SK-N-SH treated with all-trans-retinoic acid at 6 μM for 48 hours (cell line): ENCODE measurements around the gene SLC17A4.
"Not testable (repeated sequence)": the region's sequence is repeated elsewhere in the genome, so short reads cannot be mapped to it uniquely, and the experiment has no call there.

Source experiments
- ATAC-seq: fragments of 200-7000 bp; cut with Tn5 transposase; 3 replicates; pipeline ENCODE4 v1.9.1; 2020; ENCODE audit warnings: mild to moderate bottlenecking, moderate library complexity
- ARNTL ChIP-seq: fragments of 450-650 bp; formaldehyde crosslinking; IDR thresholded peaks from 2 replicates; pipeline ENCODE4 v1.5.0; 2020; ENCODE audit warnings: low read depth, mild to moderate bottlenecking, moderate library complexity, borderline replicate concordance
- BACH2 ChIP-seq: fragments of 250-450 bp; sonication (Bioruptor Pico); IDR thresholded peaks from 2 replicates; pipeline ENCODE4 v1.9.0; 2021; ENCODE audit warnings: mild to moderate bottlenecking, borderline replicate concordance
- ESRRG ChIP-seq: fragments of 250-450 bp; sonication (Bioruptor Pico); IDR thresholded peaks from 2 replicates; pipeline ENCODE4 v1.6.1; 2021; ENCODE audit warnings: mild to moderate bottlenecking
- GLIS3 ChIP-seq: fragments of 250-450 bp; sonication (Bioruptor Pico); IDR thresholded peaks from 2 replicates; pipeline ENCODE4 v1.5.0; 2020; ENCODE audit warnings: mild to moderate bottlenecking, moderate library complexity
- ISL1 ChIP-seq: fragments of 250-450 bp; sonication (Bioruptor Pico); IDR thresholded peaks from 2 replicates; pipeline ENCODE4 v2.1.2; 2022; ENCODE audit warnings: mild to moderate bottlenecking, moderate library complexity
- OSR1 ChIP-seq: fragments of 250-450 bp; sonication (Bioruptor Pico); IDR thresholded peaks from 2 replicates; pipeline ENCODE4 v1.8.0; 2022; ENCODE audit warnings: moderate library complexity, mild to moderate bottlenecking, inconsistent platforms
- PPARA ChIP-seq: fragments of 250-450 bp; sonication (Bioruptor Pico); IDR thresholded peaks from 2 replicates; pipeline ENCODE4 v1.5.0; 2020; ENCODE audit warnings: mild to moderate bottlenecking, borderline replicate concordance
- RARB ChIP-seq: fragments of 250-450 bp; sonication (Bioruptor Pico); IDR thresholded peaks from 2 replicates; pipeline ENCODE4 v1.8.0; 2021; ENCODE audit warnings: mild to moderate bottlenecking, moderate library complexity
- SNAI2 ChIP-seq: fragments of 250-450 bp; sonication (Bioruptor Pico); IDR thresholded peaks from 2 replicates; pipeline ENCODE4 v1.5.0; 2020; ENCODE audit warnings: mild to moderate bottlenecking, moderate library complexity
- TCF4 ChIP-seq: fragments of 250-450 bp; sonication (Bioruptor Pico); IDR thresholded peaks from 2 replicates; pipeline ENCODE4 v1.8.0; 2021; ENCODE audit warnings: mild to moderate bottlenecking, moderate library complexity, borderline replicate concordance
- TOX ChIP-seq: fragments of 250-450 bp; sonication (Bioruptor Pico); IDR thresholded peaks from 2 replicates; pipeline ENCODE4 v1.8.0; 2021; ENCODE audit warnings: mild to moderate bottlenecking, moderate library complexity, borderline replicate concordance
- ZC3H10 ChIP-seq: fragments of 250-450 bp; sonication (Bioruptor Pico); IDR thresholded peaks from 2 replicates; pipeline ENCODE4 v1.5.1; 2021; ENCODE audit warnings: mild to moderate bottlenecking, moderate library complexity
- ZFP3 ChIP-seq: fragments of 250-450 bp; sonication (Bioruptor Pico); IDR thresholded peaks from 2 replicates; pipeline ENCODE4 v1.5.0; 2020; ENCODE audit warnings: mild to moderate bottlenecking, moderate library complexity
- ZFP30 ChIP-seq: fragments of 450-650 bp; formaldehyde crosslinking; IDR thresholded peaks from 2 replicates; pipeline ENCODE4 v1.5.0; 2022; ENCODE audit warnings: mild to moderate bottlenecking, moderate library complexity
- ZNF565 ChIP-seq: fragments of 450-650 bp; formaldehyde crosslinking; conservative IDR thresholded peaks from 2 replicates; pipeline ENCODE4 v1.5.0; 2020; ENCODE audit warnings: low read depth, mild to moderate bottlenecking, moderate library complexity
- ZNF70 ChIP-seq: fragments of 450-650 bp; formaldehyde crosslinking; IDR thresholded peaks from 2 replicates; pipeline ENCODE4 v1.5.0; 2020; ENCODE audit warnings: mild to moderate bottlenecking, moderate library complexity
- ZNF8 ChIP-seq: fragments of 450-650 bp; formaldehyde crosslinking; IDR thresholded peaks from 2 replicates; pipeline ENCODE4 v1.5.0; 2020; ENCODE audit warnings: mild to moderate bottlenecking, moderate library complexity
- TF ChIP-seq, protein P1 (sequence below): fragments of 250-450 bp; sonication (Bioruptor Pico); IDR thresholded peaks from 2 replicates; pipeline ENCODE4 v1.5.1; 2020; ENCODE audit warnings: low read depth, mild to moderate bottlenecking, moderate library complexity
- TF ChIP-seq, protein P2 (sequence below): fragments of 250-450 bp; sonication (Bioruptor Pico); IDR thresholded peaks from 2 replicates; pipeline ENCODE4 v1.8.0; 2021; ENCODE audit warnings: low read depth, mild to moderate bottlenecking, moderate library complexity, borderline replicate concordance
- TF ChIP-seq, protein P3 (sequence below): fragments of 250-450 bp; sonication (Bioruptor Pico); IDR thresholded peaks from 2 replicates; pipeline ENCODE4 v1.5.0; 2020; ENCODE audit warnings: mild to moderate bottlenecking, moderate library complexity
- TF ChIP-seq, protein P4 (sequence below): fragments of 250-450 bp; sonication (Bioruptor Pico); IDR thresholded peaks from 2 replicates; pipeline ENCODE4 v1.8.0; 2020; ENCODE audit warnings: mild to moderate bottlenecking, moderate library complexity, borderline replicate concordance

SLC17A4 gene

DNA sequence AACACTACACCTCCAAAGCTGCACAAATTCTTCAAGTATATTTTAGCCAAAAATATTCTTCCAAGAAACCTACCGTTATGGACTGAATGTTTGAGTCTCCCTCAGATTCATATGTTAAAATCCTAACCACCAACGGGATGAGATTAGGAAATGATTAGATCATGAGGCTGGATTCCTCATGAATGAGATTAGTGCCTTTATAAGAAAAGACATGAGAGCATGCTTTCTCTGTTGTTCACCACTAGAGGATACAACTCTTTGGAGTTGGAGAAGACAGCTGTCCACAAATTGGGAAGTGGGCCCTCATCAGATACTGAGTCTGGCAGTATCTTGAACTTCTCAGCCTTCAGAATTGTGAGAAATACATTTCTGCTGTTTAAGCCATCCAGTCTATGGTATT lies 7.1 kb upstream of the SLC17A4 start (continued):
- TF ChIP-seq RARB (CRISPR knock-in tag) (no peak), OSR1 (no peak), ESRRG (no peak), ZC3H10 (no peak)

DNA sequence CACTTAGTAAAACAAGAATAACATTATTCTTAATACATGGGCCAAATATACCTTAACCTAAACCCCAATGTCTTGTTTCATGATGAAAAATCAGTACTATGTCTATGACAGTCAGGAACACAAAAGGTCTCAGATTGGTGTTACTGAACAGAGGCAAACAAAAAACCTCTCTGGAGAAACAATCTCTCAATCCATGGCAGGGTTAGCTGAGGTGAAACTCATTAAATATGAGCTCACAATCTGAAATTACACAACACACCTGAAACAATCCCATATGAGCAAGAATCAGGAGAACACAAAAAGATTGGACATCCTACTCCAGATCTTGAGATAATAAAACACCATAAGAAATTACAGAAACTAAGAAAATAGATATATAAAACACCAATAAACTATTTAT lies 6.5 kb upstream of the SLC17A4 start:
- ATAC-seq, result no peak
- TF ChIP-seq RARB (CRISPR knock-in tag), result no peak
- no peak for TF ChIP-seq ZNF70 (CRISPR knock-in tag)
- TF ChIP-seq ZNF8 (CRISPR knock-in tag), result no peak
- TF ChIP-seq OSR1, result no peak
- TF ChIP-seq SNAI2 (CRISPR knock-in tag), result no peak
- TF ChIP-seq BACH2 (CRISPR knock-in tag), result no peak
- no peak for TF ChIP-seq PPARA (CRISPR knock-in tag)
- TF ChIP-seq ARNTL, result no peak
- TF ChIP-seq ZC3H10, result no peak

DNA sequence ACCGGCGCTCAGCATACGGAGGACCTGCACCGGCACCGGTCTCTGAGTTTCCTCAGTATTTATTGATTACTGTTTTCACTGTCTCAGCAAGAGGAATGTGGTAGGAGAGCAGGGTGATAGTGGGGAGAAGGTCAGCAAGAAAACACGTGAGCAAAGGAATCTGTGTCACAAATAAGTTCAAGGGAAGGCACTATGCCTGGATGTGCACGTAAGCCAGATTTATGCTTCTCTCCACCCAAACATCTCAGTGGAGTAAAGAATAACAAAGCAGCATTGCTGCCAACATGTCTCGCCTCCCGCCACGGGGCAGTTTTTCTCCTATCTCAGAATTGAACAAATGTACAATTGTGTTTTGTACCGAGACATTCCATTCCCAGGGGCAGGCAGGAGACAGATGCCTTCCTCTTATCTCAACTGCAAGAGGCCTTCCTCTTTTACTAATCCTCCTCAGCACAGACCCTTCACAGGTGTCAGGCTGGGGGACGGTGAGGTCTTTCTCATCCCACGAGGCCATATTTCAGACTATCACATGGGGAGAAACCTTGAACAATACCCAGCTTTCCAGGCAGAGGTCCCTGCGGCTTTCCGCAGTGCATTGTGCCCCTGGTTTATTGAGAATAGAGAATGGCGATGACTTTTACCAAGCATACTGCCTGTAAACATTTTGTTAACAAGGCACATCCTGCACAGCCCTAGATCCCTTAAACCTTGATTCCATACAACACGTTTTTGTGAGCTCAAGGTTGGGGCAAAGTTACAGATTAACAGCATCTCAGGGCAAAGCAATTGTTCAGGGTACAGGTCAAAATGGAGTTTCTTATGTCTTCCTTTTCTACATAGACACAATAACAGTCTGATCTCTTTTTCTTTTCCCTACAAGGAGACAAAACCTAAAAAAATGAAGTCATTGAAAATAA lies 5.7 kb upstream of the SLC17A4 start:
- ATAC-seq, result not testable (repeated sequence)

DNA sequence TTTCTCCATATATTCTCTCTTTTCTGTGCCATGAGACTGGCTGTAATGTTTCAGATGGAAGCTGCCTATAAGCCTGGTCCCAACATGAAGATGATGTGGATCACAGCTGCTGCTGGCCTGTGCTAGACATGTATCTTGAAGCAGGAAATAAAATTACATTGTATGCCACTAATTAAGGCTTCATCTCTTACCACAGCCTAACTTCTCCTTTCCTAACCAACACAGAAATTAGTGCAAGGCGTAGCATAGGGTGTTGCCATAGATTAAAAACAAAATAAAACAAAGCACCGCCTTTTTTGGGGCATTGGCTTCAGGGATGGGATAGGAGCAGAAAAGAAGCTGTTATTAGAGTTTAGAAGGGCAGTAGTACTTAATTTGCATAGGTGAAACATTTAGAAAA lies 4.7 kb upstream of the SLC17A4 start:
- no peak for ATAC-seq
- TF ChIP-seq BACH2 (CRISPR knock-in tag) (no peak), ZFP3 (CRISPR knock-in tag) (no peak), ZC3H10 (no peak), ZNF70 (CRISPR knock-in tag) (no peak), RARB (CRISPR knock-in tag) (no peak), GLIS3 (CRISPR knock-in tag) (no peak), ESRRG (no peak), ZNF565 (CRISPR knock-in tag) (no peak)
- TF ChIP-seq, protein P1, sequence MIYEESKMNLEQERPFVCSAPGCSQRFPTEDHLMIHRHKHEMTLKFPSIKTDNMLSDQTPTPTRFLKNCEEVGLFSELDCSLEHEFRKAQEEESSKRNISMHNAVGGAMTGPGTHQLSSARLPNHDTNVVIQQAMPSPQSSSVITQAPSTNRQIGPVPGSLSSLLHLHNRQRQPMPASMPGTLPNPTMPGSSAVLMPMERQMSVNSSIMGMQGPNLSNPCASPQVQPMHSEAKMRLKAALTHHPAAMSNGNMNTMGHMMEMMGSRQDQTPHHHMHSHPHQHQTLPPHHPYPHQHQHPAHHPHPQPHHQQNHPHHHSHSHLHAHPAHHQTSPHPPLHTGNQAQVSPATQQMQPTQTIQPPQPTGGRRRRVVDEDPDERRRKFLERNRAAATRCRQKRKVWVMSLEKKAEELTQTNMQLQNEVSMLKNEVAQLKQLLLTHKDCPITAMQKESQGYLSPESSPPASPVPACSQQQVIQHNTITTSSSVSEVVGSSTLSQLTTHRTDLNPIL (CRISPR knock-in tag), result no peak
- TF ChIP-seq, protein P2, sequence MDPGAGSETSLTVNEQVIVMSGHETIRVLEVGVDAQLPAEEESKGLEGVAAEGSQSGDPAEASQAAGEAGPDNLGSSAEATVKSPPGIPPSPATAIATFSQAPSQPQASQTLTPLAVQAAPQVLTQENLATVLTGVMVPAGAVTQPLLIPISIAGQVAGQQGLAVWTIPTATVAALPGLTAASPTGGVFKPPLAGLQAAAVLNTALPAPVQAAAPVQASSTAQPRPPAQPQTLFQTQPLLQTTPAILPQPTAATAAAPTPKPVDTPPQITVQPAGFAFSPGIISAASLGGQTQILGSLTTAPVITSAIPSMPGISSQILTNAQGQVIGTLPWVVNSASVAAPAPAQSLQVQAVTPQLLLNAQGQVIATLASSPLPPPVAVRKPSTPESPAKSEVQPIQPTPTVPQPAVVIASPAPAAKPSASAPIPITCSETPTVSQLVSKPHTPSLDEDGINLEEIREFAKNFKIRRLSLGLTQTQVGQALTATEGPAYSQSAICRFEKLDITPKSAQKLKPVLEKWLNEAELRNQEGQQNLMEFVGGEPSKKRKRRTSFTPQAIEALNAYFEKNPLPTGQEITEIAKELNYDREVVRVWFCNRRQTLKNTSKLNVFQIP (CRISPR knock-in tag), result no peak

DNA sequence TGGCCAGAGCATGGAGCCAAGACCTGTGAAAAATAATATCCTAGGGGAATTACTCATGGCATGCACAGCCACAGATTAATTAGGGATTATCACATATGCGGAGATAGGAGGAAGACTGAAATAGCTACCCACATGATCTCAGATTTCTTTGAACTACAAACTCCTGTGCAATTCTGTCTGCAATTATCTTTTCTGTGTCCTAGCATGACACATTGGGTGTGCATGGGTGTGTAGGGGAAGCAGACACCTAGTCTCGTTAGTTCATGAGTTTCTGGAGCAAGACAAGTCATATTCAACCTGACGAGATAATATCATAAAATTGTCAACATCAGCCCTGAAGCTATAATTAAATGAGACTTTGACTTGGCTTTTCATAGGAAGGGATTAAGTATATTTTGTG lies 3.6 kb upstream of the SLC17A4 start:
- TF ChIP-seq, protein P2 (CRISPR knock-in tag), result no peak
- no peak for TF ChIP-seq GLIS3 (CRISPR knock-in tag)
- no peak for TF ChIP-seq ISL1 (CRISPR knock-in tag)
- TF ChIP-seq OSR1, result no peak
- TF ChIP-seq ZNF70 (CRISPR knock-in tag), result no peak
- no peak for TF ChIP-seq ZFP30 (CRISPR knock-in tag)
- no peak for ATAC-seq

DNA sequence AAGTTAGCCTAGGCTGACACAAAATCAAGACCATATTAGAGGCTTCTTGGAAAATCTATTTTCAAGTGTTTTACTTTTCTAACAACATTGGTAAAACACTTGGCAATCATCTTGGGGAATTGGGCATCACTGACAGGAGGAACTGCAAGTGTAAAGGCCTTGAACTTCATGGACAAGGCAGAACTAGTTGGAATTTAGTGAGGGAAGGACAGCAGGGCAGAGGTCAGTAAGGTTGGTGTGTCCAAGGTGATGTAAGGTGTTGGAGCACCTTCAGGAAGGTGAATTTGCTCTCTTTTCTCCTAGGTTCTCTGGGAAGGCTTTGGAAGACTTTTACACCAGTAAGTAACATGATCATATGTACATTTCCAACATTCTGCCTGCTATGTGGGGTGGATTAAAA lies 1.5 kb upstream of the SLC17A4 start:
- no peak for ATAC-seq
- TF ChIP-seq ZNF565 (CRISPR knock-in tag) (no peak), TCF4 (no peak), OSR1 (no peak), ZC3H10 (no peak), GLIS3 (CRISPR knock-in tag) (no peak), TOX (CRISPR knock-in tag) (no peak), ESRRG (no peak)
- TF ChIP-seq, protein P3, sequence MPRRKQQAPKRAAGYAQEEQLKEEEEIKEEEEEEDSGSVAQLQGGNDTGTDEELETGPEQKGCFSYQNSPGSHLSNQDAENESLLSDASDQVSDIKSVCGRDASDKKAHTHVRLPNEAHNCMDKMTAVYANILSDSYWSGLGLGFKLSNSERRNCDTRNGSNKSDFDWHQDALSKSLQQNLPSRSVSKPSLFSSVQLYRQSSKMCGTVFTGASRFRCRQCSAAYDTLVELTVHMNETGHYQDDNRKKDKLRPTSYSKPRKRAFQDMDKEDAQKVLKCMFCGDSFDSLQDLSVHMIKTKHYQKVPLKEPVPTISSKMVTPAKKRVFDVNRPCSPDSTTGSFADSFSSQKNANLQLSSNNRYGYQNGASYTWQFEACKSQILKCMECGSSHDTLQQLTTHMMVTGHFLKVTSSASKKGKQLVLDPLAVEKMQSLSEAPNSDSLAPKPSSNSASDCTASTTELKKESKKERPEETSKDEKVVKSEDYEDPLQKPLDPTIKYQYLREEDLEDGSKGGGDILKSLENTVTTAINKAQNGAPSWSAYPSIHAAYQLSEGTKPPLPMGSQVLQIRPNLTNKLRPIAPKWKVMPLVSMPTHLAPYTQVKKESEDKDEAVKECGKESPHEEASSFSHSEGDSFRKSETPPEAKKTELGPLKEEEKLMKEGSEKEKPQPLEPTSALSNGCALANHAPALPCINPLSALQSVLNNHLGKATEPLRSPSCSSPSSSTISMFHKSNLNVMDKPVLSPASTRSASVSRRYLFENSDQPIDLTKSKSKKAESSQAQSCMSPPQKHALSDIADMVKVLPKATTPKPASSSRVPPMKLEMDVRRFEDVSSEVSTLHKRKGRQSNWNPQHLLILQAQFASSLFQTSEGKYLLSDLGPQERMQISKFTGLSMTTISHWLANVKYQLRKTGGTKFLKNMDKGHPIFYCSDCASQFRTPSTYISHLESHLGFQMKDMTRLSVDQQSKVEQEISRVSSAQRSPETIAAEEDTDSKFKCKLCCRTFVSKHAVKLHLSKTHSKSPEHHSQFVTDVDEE (CRISPR knock-in tag), result no peak
- TF ChIP-seq, protein P1 (CRISPR knock-in tag), result no peak
- TF ChIP-seq, protein P4, sequence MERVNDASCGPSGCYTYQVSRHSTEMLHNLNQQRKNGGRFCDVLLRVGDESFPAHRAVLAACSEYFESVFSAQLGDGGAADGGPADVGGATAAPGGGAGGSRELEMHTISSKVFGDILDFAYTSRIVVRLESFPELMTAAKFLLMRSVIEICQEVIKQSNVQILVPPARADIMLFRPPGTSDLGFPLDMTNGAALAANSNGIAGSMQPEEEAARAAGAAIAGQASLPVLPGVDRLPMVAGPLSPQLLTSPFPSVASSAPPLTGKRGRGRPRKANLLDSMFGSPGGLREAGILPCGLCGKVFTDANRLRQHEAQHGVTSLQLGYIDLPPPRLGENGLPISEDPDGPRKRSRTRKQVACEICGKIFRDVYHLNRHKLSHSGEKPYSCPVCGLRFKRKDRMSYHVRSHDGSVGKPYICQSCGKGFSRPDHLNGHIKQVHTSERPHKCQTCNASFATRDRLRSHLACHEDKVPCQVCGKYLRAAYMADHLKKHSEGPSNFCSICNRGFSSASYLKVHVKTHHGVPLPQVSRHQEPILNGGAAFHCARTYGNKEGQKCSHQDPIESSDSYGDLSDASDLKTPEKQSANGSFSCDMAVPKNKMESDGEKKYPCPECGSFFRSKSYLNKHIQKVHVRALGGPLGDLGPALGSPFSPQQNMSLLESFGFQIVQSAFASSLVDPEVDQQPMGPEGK (CRISPR knock-in tag), result no peak
